Vagina (tissue), 2 donors: ENCODE data around the gene AKNAD1.

ENCODE experiments used
- CTCF ChIP-seq, 3 experiments: fragments of 450-650 bp in 2 of 3; fragments of 200-600 bp in 1 of 3; sonication (generic) in 1 of 3; IDR thresholded peaks; one replicate each; pipeline ENCODE4 v1.5.1; 2017 to 2019; ENCODE audit warnings: antibody characterized with exemption in 3 of 3, mild to moderate bottlenecking in 2 of 3, moderate library complexity in 2 of 3
- POLR2A ChIP-seq, 2 donors: fragments of 450-650 bp; IDR thresholded peaks; one replicate each; pipeline ENCODE4 v1.6.1; 2017; ENCODE audit warnings: antibody characterized with exemption in 2 of 2, mild to moderate bottlenecking in 2 of 2, moderate library complexity in 2 of 2
- POLR2AphosphoS5 ChIP-seq, 2 donors: sonication (generic); formaldehyde crosslinking; IDR thresholded peaks; one replicate each; pipeline ENCODE4 v1.9.0; 2017; ENCODE audit warnings: antibody characterized with exemption in 2 of 2, mild to moderate bottlenecking in 2 of 2, low read depth in 1 of 2; ENCODE audit not compliant: insufficient read depth in 1 of 2

GRCh38 chr1:108854221-108855019 is 2.5 kb downstream of the AKNAD1 start:
- TF ChIP-seq CTCF (IDR thresholded peaks at IDR 0.05) (no peak), POLR2A (IDR thresholded peaks at IDR 0.05) (no peak), POLR2AphosphoS5 (IDR thresholded peaks at IDR 0.05; ENCODE audit: insufficient read depth in 1 of 2, low read depth in 1 of 2) (no peak)
